Endothelial cell of umbilical vein (primary cell): Measurements from ENCODE around the gene TNP1. TPM values are rescaled to one million over a fixed set of nuclear protein-coding genes. Genes with fewer than 3 reads are reported as not detected.

Experiments used
- BruUV-seq: library from RNA; stranded (reverse); fragments of 400-500 nt; replicated peaks from 2 replicates; lab custom pipeline; 2021; lab: Mats Ljungman, UMichigan
- CTCF ChIA-PET: fragments of 300-600, 350-600 bp; sonication (Branson Sonifier 250); formaldehyde crosslinking; loops from one replicate; lab custom pipeline; 2021; ENCODE audit warnings: antibody characterized with exemption, inconsistent platforms; lab: Charles Lee
- POLR2A ChIA-PET: fragments of 300-600, 350-600 bp; sonication (Branson Sonifier 250); formaldehyde crosslinking; loops from one replicate; lab custom pipeline; 2021; ENCODE audit warnings: antibody characterized with exemption, inconsistent platforms; lab: Charles Lee
- DNase-seq: peaks from one replicate; pipeline ENCODE4 v3.0.0-alpha.2; 2011; ENCODE audit warnings: low read depth, low spot score
- FAIRE-seq: peaks from 2 replicates; lab custom pipeline; 2011; peaks lifted over from hg19 to GRCh38; lab: Jason Lieb, UNC
- H2AFZ ChIP-seq: 2 replicates; pipeline ENCODE4 v1.6.0; 2012; ENCODE audit warnings: low read depth, low read length, control low read depth, inconsistent platforms
- H3K27ac ChIP-seq: 2 replicates; pipeline ENCODE4 v1.5.1; 2011; ENCODE audit warnings: low read depth, mild to moderate bottlenecking, control low read depth, low read length, moderate library complexity; ENCODE audit not compliant: insufficient read depth
- H3K27me3 ChIP-seq, 2 experiments: 2 replicates each; pipeline versions ENCODE4 v1.6.0 to v1.6.1; 2011; ENCODE audit warnings: low read length in 2 of 2, mixed read lengths in 1 of 2; ENCODE audit not compliant: control insufficient read depth in 2 of 2, insufficient read depth in 2 of 2
- H3K36me3 ChIP-seq, 2 experiments: 2 replicates in 1 of 2; 3 replicates in 1 of 2; pipeline ENCODE4 v1.5.1; 2011; ENCODE audit warnings: low read length in 2 of 2, mild to moderate bottlenecking in 1 of 2, moderate library complexity in 1 of 2; ENCODE audit not compliant: control insufficient read depth in 2 of 2, insufficient read depth in 2 of 2; ENCODE audit errors: extremely low read depth in 1 of 2
- H3K4me1 ChIP-seq: 3 replicates; pipeline ENCODE4 v1.5.1; 2011; ENCODE audit warnings: mild to moderate bottlenecking, low read length; ENCODE audit not compliant: control insufficient read depth, insufficient read depth; ENCODE audit errors: extremely low read depth
- H3K4me2 ChIP-seq: 2 replicates; pipeline ENCODE4 v1.6.1; 2011; ENCODE audit warnings: low read length, control low read depth, mixed read lengths; ENCODE audit not compliant: insufficient read depth
- H3K4me3 ChIP-seq, 3 experiments: fragments of 200-600 bp in 1 of 3; sonication (generic), shearing (Covaris generic) in 1 of 3; replicated peaks in 1 of 3; 2 replicates each; pipeline ENCODE4 v1.5.1; 2011 to 2016; ENCODE audit warnings: control low read depth in 3 of 3, low read length in 3 of 3, mild to moderate bottlenecking in 2 of 3, inconsistent platforms in 1 of 3, low read depth in 1 of 3, moderate library complexity in 1 of 3; ENCODE audit not compliant: insufficient read depth in 1 of 3
- H3K79me2 ChIP-seq: 2 replicates; pipeline ENCODE4 v1.6.0; 2012; ENCODE audit warnings: low read length, inconsistent platforms; ENCODE audit not compliant: control insufficient read depth, insufficient read depth
- H3K9ac ChIP-seq: replicated peaks from 2 replicates; pipeline ENCODE3; 2011; ENCODE audit warnings: low read length, control low read depth; ENCODE audit not compliant: insufficient read depth; ENCODE audit errors: extremely low read depth
- H3K9me1 ChIP-seq: replicated peaks from 3 replicates; pipeline ENCODE4 v1.6.0; 2011; ENCODE audit warnings: mild to moderate bottlenecking, low read length; ENCODE audit not compliant: control insufficient read depth, insufficient read depth; ENCODE audit errors: extremely low read depth
- H3K9me3 ChIP-seq: replicated peaks from 2 replicates; pipeline ENCODE4 v1.5.1; 2012; ENCODE audit warnings: low read length, inconsistent platforms; ENCODE audit not compliant: control insufficient read depth, insufficient read depth
- H4K20me1 ChIP-seq: replicated peaks from 2 replicates; pipeline ENCODE3; 2011; ENCODE audit warnings: mild to moderate bottlenecking, low read length; ENCODE audit not compliant: control insufficient read depth, insufficient read depth; ENCODE audit errors: extremely low read depth
- CTCF ChIP-seq, 2 donors: IDR thresholded peaks; 1 replicate in 1 of 2; 2 replicates in 1 of 2; pipeline ENCODE4 v1.5.1; 2011; ENCODE audit warnings: low read length in 2 of 2, mild to moderate bottlenecking in 2 of 2, moderate library complexity in 2 of 2, control low read depth in 1 of 2, inconsistent platforms in 1 of 2, low read depth in 1 of 2; ENCODE audit not compliant: insufficient read depth in 1 of 2; ENCODE audit errors: extremely low read depth in 1 of 2
- EZH2 ChIP-seq: IDR thresholded peaks from 2 replicates; pipeline ENCODE4 v1.6.1; 2012; ENCODE audit warnings: borderline replicate concordance, low read depth, mild to moderate bottlenecking, moderate library complexity, low read length, inconsistent platforms; ENCODE audit not compliant: severe bottlenecking
- FOS ChIP-seq: IDR thresholded peaks from 2 replicates; pipeline ENCODE4 v1.6.1; 2011; ENCODE audit warnings: mild to moderate bottlenecking, low read length, moderate library complexity, borderline replicate concordance; ENCODE audit not compliant: insufficient read depth
- GATA2 ChIP-seq: IDR thresholded peaks from 2 replicates; pipeline ENCODE4 v1.7.0; 2011; ENCODE audit warnings: low read depth, mild to moderate bottlenecking, moderate library complexity, mixed read lengths, low read length; ENCODE audit not compliant: insufficient read length, insufficient read depth
- JUN ChIP-seq: IDR thresholded peaks from 2 replicates; pipeline ENCODE4 v1.6.1; 2011; ENCODE audit warnings: borderline replicate concordance, low read depth; ENCODE audit not compliant: insufficient read length, insufficient read depth
- MAX ChIP-seq: IDR thresholded peaks from 2 replicates; pipeline ENCODE4 v1.6.1; 2011; ENCODE audit not compliant: insufficient read depth, insufficient read length
- MYC ChIP-seq: IDR thresholded peaks from one replicate; pipeline ENCODE4 v1.6.1; 2011; ENCODE audit warnings: mild to moderate bottlenecking, low read depth, low read length
- POLR2A ChIP-seq: IDR thresholded peaks from 2 replicates; pipeline ENCODE4 v1.6.1; 2012; ENCODE audit warnings: low read depth, mild to moderate bottlenecking, control low read depth, low read length
- POLR2AphosphoS5 ChIP-seq: IDR thresholded peaks from 2 replicates; pipeline ENCODE4 v1.6.1; 2012; ENCODE audit warnings: low read depth, mild to moderate bottlenecking, control low read depth, low read length, moderate library complexity; ENCODE audit not compliant: insufficient read depth
- dilution Hi-C: fragments of 300-500 bp; cut with MboI; formaldehyde crosslinking; loops from one replicate; pipeline ENCODE4 v1.15.0; 2019; ENCODE audit warnings: low sequenced_read_pairs; ENCODE audit not compliant: extremely low pct_ligation_motif_present
- intact Hi-C: fragments of 100-400 bp; cut with micrococcal nuclease; formaldehyde crosslinking; loops from one replicate; pipeline ENCODE4 v1.10.0; 2022
- polyA plus RNA-seq, 4 experiments: library from polyadenylated mRNA; depleted of rRNA in 3 of 4; stranded (reverse) in 3 of 4; unstranded in 1 of 4; fragments of >200 nt; gene quantifications; 2 replicates each; pipeline versions ENCODE4 v1.2.1 to v1.2.3, GENCODE V29; 2011 to 2012; ENCODE audit warnings: missing spikeins in 1 of 4
- total RNA-seq: library from RNA; stranded (reverse); gene quantifications from 2 replicates; pipeline ENCODE4 v1.2.3, GENCODE V29; 2021

TNP1 gene
- total and polyA plus RNA-seq, 2 donors (not counting 3 experiments of a cell fraction or from before 2014, with no cell fraction given): not detected

GRCh38 chr2:216873573-216873972, 13.7 kb upstream of the TNP1 start:
- ChIA-PET CTCF (interaction anchor here (1.2 to 3.1 kb wide), 2 partner anchors 293 to 840 kb away, joined by 3 to 11 read pairs; no protein-coding TSS in a partner anchor), POLR2A (no interaction called here)
- Histone ChIP-seq H2AFZ (no peak overlapping the region), H3K4me3 (no peak overlapping the region), H3K27ac (no peak overlapping the region), H3K9me3 (no peaks in the 10 kb centered on the region), H3K4me2 (no peak overlapping the region), H3K4me1 (no peaks in the 10 kb centered on the region), H3K36me3 (no peaks in the 10 kb centered on the region), H3K79me2 (no peaks in the 10 kb centered on the region), H3K9me1 (no peaks in the 10 kb centered on the region), H4K20me1 (no peaks in the 10 kb centered on the region), H3K27me3 (no peaks in the 10 kb centered on the region), H3K9ac (no peak overlapping the region)
- DNase-seq (no peak), FAIRE-seq (no peak)
- no TSS peak for BruUV-seq
- intact Hi-C loops: no loop called here
- dilution Hi-C loops: no loop called here
- no peak for TF ChIP-seq POLR2AphosphoS5
- TF ChIP-seq GATA2: no peak
- TF ChIP-seq POLR2A: no peak
- TF ChIP-seq MAX: no peak
- no peak for TF ChIP-seq FOS
- no peak for TF ChIP-seq JUN
- TF ChIP-seq CTCF (IDR thresholded peaks at IDR 0.05; ENCODE audit: extremely low read depth in 1 of 2, insufficient read depth in 1 of 2, low read depth in 1 of 2, low read length in 2 of 2): no peak
- TF ChIP-seq EZH2: no peak
- TF ChIP-seq MYC: no peak
